Stimulated activated CD4-positive, alpha-beta T cell treated with anti-CD3 and anti-CD28 coated beads, Interleukin-1b, Interleukin-23, amount 100 ng/mL, for 4 hours (primary cell): Measurements from ENCODE around the gene RPL27.
"Not testable (repeated sequence)": the region's sequence is repeated elsewhere in the genome, so short reads cannot be mapped to it uniquely, and the experiment has no call there.

ENCODE experiments used
- DNase-seq, 2 donors: peaks; one replicate each; pipeline ENCODE4 v3.0.0-alpha.2; 2020; ENCODE audit warnings: low read depth in 2 of 2

Gene RPL27

DNA sequence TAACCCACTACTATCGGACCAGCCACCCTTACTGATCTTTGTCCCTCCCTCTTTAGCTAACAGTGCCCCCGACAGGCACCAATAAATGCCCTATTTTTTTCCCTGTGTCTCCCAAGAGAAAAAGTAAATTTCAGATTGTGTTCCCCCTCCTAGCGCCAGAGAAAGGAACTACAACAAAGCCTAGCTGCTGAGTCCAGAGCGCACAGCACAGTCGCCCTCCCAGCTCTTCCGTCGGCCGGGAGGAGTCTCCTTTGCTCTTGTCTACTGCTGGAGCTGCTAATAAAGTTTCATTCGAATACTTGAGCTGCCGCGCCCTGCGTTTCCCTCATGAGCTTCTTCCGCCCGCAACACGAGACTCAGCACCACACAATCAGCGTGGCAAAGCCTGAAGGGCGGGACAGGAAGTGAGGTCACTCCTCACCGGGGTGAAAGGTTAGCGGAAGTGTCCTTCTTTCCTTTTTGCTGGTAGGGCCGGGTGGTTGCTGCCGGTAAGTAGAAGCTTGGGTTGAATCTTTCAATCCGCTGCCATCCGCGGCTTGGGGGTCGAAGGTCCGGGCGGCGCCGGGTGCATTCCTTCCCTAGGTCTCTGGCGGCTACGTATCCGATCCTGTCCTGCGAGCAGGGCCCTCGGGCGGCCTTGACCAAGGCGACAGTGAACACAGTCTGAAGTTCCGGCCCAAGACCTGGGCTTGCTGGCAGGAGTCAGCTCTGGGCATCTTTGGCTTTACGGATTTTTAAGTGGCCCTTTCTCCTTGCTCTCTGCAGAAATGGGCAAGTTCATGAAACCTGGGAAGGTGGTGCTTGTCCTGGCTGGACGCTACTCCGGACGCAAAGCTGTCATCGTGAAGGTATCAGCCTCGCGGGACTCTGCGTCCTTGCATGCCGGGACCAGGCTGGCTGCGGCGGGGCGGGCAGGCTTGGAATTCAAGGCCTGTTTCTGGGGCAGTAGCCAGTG, at the start of gene RPL27:
Gene RPL27, plus strand, starts transcription at position 436 of the 955 bp plus-strand sequence. Its CDS starts 332 bp downstream, at position 768.
- DNase-seq = peak; percentile 87 to 92

- no peak for DNase-seq
Observed at GRCh38 chr17:42950044-42950783, 48.0 kb upstream of the RPL27 start.

DNA sequence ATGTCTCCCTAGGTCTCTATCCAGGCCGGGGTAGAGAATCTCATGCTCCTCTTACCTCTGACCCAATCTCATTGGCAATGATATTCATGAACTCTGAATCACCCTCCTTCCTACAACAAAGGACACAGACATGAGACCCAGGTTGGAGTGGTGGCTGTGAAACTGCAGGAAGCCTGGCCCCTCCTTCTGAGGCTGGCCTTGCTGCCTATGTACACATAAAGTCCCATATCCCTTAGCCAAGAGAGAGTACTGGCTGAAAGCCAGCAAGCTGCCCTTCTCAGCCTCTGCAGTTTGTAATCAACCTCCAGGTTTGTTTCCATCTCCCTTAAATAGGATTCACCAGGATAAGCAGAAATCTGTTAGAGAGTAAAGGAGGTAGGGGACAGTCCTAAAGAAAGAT, 44.5 kb upstream of the RPL27 start:
- DNase-seq = no peak

DNA sequence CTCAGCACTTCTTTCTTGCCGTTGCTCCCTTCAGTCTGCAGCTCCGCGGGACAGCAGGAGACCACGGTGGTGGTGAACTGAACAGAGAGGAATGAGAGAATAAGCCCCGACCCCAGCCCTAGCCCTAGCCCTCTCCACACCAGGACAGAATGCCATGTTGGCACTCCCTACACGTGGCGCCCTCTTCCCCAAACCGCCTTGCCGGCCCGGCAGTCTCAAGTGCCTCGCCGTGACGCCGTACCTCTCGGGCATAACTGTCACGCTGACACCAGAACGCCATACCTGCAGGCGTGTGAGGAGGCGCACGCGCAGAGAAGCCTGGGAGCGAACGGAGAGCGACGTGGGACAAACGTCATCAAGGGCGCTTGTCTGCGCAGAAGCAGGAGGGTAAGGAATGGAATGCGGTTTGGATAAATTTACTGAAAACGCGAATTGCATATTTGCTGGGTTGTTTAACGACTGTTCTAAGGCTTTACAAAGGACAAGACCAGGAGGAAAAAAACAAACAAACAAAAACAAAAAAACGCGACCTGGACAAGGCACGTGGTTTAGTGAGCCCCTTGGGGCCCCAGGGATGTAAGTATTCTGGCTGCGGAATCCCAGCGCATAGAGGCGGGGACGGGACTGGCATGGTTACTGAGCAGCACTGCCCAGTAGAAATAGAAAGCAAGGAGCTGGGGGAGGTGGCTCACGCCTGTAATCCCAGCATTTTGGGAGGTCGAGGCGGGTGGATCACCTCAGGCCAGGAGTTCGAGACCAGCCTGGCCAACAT, 33.9 kb upstream of the RPL27 start, which contains the start of gene AARSD1:
Gene AARSD1, minus strand, starts transcription at position 294 of the 772 bp plus-strand sequence. Its CDS starts 14 bp downstream, at position 280.
- DNase-seq = peak; percentile 82

DNA sequence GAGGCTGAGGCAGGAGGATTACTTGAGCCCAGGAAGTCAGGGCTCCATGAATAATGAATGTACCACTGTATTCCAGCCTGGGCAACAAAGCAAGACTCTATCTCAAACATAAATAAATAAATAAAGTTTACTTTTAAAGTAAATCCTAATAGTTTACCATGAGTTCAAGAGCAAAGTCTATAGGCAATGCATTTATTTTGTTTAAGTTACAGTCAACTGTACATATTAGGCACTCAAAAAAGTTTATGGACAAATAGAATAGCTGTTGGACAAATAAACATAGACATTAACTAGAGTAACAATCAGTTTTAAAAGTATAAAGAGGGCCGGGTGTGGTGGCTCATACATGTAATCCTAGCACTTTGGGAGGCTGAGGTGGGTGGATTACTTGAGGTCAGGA, 30.3 kb upstream of the RPL27 start:
- no peak for DNase-seq

- DNase-seq = no peak
Observed at GRCh38 chr17:42969001-42969581, 29.1 kb upstream of the RPL27 start.

- no peak for DNase-seq
Observed at GRCh38 chr17:42971589-42971988, 26.6 kb upstream of the RPL27 start.

GRCh38 chr17:42973323-42973722, 24.9 kb upstream of the RPL27 start:
- DNase-seq = not testable (repeated sequence)

DNA sequence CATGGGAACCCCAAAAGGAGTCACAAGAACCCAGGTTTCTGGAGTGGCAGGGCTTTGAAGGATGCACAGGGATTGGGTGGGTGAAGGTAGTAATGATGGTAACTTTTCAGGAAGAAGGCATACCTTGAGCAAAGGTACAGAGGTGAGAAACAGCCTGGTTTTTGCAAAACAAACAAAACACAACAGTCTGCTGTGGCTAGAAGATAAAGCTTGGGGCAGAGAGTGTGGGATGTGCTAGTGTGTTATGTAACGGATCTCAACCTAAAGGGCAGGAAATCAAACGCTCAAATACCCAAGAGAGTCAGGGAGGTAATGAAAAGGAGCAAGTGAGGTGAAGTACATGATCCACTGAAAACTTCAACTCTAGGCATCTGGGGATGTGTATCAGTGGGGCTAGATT, 23.0 kb upstream of the RPL27 start:
- no peak for DNase-seq

DNA sequence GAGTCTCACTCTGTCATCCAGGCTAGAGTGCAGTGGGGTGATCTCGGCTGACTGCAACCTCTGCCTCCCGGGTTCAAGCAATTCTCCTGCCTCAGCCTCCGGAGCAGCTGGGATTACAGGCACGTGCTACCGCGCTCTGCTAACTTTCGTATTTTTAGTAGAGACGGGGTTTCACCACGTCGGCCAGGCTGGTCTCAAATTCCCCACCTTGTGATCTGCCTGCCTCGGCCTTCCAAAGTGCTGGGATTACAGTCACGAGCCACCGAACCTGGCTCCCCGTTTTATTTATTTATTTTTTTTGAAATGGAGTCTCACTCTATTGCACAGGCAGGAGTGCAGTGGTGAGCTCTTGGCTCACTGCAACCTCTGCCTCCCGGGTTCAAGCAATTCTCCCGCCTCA, 22.5 kb upstream of the RPL27 start:
- DNase-seq = not testable (repeated sequence)

DNA sequence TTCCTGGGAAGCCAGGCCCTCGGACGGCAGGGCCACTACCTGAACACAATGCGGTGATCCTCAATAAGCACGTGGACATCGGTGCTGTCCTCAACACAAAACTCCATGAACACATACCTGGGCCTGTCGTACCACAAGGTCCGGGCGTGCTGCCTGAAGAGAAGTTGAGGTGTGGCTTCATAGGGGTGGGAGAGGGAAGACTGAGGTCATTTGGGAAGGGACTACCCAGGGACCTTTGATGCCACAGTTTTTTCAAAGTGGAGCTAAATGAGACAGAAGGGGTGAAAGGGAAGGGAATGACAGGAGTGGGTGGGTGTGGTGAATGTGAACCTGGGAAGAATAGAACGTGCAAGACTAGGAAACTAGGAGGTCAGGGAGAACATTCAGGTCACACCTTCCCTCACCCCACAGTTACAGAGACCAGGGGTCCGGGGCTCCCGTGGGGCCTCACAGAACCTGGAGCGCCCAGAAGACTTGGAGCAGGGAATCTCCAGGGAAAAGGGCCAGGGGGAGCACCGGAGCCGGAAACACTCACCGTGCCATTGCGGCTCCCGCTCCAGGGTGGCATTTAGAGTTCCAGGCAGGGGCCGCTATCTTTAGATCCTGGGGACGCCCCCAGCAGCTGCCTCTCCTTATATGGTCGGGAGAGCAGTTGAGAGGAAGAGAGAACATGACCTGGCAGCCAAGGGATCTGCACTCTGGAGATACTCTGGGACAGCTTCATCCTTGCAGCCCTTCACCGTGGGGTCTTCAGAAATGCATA, 18.5 kb upstream of the RPL27 start, which contains the start of gene PTGES3L:
Gene PTGES3L, minus strand, starts transcription at position 570 of the 763 bp plus-strand sequence. Its CDS starts 27 bp downstream, at position 543.
- DNase-seq = no peak

- peak; percentile 87 to 93 for DNase-seq
Observed at GRCh38 chr17:42980274-42980765, 17.9 kb upstream of the RPL27 start, which contains the start of gene RUNDC1. Gene RUNDC1 (plus strand): TSS chr17:42980565. CDS start chr17:42980577, 12 bp downstream.

GRCh38 chr17:42980766-42981397, 17.3 kb upstream of the RPL27 start:
- DNase-seq = peak; percentile 42 to 44

DNA sequence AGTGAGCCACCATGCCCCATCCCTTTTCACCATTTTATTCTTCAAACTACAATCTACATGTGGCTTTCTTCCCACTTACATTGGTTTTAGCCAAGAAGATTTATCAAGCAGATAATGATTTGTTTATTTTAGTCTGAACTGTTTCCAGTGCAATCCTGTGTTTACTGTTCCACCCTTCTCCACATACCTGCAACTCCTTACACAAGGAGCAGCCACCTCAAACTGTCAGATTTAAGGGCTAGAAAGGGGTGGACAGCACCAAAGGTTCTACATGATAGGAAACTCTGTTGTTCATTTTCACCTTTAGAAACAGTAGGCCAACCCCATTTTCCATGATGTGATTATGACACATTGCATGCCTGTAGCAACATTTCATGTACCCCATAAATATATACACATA, 16.0 kb upstream of the RPL27 start:
- DNase-seq = no peak

DNA sequence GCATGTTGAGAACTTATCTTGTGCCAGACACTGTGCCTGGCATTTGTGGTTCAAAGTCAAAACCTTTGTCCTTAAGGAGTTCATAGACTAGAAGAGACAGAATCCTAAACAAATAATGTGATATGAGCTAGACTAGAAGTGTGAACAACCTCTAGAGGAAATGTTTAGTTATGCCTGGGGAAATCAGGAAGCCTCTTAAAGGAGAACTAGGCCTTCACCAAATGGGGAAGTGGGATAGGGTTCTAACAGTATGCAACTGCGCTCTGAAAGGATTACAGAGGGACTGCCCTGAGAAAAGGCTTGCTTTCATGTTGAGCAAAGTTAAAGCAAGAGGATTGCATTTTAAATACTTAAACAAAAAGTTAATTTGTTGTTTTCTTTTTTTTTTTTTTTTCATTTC, 13.0 kb upstream of the RPL27 start:
- DNase-seq = no peak

GRCh38 chr17:42989141-42989540, 9.1 kb upstream of the RPL27 start:
- no peak for DNase-seq

GRCh38 chr17:42989726-42990652, 8.2 kb upstream of the RPL27 start:
- DNase-seq = no peak

DNA sequence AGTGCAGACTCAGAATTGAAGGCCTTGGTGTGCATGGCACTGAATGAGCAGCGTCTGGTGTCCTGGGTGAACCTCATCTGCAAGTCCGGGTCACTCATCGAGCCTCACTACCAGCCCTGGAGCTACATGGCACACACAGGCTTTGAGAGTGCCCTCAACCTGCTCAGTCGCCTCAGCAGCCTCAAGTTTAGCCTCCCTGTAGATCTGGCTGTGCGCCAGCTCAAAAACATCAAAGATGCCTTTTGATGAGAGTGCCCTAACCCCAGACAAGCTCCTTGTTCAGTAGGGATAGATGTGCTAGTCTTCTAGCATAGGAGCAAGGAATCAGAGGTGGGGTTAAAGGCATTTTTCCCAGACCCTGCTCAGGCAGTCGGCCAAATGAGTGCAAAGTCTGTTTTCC, 6.7 kb upstream of the RPL27 start:
- DNase-seq = no peak

- no peak for DNase-seq
Observed at GRCh38 chr17:42992872-42993271, 5.3 kb upstream of the RPL27 start.
